HepG2 (cell line): Measurements from ENCODE around the gene CHDH. TPM values are rescaled to one million over a fixed set of nuclear protein-coding genes. Genes with fewer than 3 reads are reported as not detected.

Source experiments
- ATRX ChIP-seq: sonication (generic); formaldehyde crosslinking; IDR thresholded peaks from 2 replicates; pipeline ENCODE4 v1.4.0; 2020; ENCODE audit warnings: missing genetic modification reagents, borderline replicate concordance
- FIP1L1 ChIP-seq: fragments of 200-400 bp; formaldehyde crosslinking; IDR thresholded peaks from 2 replicates; pipeline ENCODE4 v1.6.1; 2018; ENCODE audit warnings: low read depth, mild to moderate bottlenecking, low read length, moderate library complexity, borderline replicate concordance; ENCODE audit not compliant: insufficient read depth
- KDM1A ChIP-seq: IDR thresholded peaks from 2 replicates; pipeline ENCODE4 v1.6.1; 2016; ENCODE audit warnings: missing compliant biosample characterization
- KDM6A ChIP-seq: IDR thresholded peaks from 2 replicates; pipeline ENCODE4 v1.6.1; 2016; ENCODE audit warnings: low read depth
- MBNL3 ChIP-seq: fragments of 250-450 bp; sonication (Bioruptor Pico); conservative IDR thresholded peaks from 2 replicates; pipeline ENCODE4 v1.8.0; 2022; ENCODE audit warnings: mild to moderate bottlenecking, inconsistent platforms
- MTA3 ChIP-seq: sonication (generic); formaldehyde crosslinking; IDR thresholded peaks from 2 replicates; pipeline ENCODE4 v1.4.0; 2020; ENCODE audit warnings: missing genetic modification reagents
- MTF1 ChIP-seq: sonication (generic); formaldehyde crosslinking; IDR thresholded peaks from 2 replicates; pipeline ENCODE4 v1.5.0; 2020; ENCODE audit warnings: missing genetic modification reagents
- REL ChIP-seq: sonication (generic); formaldehyde crosslinking; conservative IDR thresholded peaks from 2 replicates; pipeline ENCODE4 v1.8.0; 2022; ENCODE audit warnings: mild to moderate bottlenecking, missing genetic modification reagents, moderate library complexity
- SMAD9 ChIP-seq: sonication (generic); formaldehyde crosslinking; IDR thresholded peaks from 2 replicates; pipeline ENCODE4 v1.5.1; 2020; ENCODE audit warnings: mild to moderate bottlenecking, missing genetic modification reagents
- SP1 ChIP-seq, 2 experiments: fragments of 450-650 bp in 1 of 2; sonication (generic) in 1 of 2; formaldehyde crosslinking in 1 of 2; IDR thresholded peaks; 2 replicates each; pipeline versions ENCODE4 v1.4.0 to v1.6.1; 2016 to 2020; ENCODE audit warnings: missing genetic modification reagents in 1 of 2
- ZNF17 ChIP-seq: sonication (generic); formaldehyde crosslinking; IDR thresholded peaks from 2 replicates; pipeline ENCODE4 v1.5.0; 2020; ENCODE audit warnings: mild to moderate bottlenecking, missing genetic modification reagents
- ZNF225 ChIP-seq: sonication (generic); formaldehyde crosslinking; IDR thresholded peaks from 2 replicates; pipeline ENCODE4 v1.4.0; 2020; ENCODE audit warnings: mild to moderate bottlenecking, missing genetic modification reagents
- ZNF446 ChIP-seq: sonication (generic); formaldehyde crosslinking; IDR thresholded peaks from 2 replicates; pipeline ENCODE4 v1.5.0; 2020; ENCODE audit warnings: mild to moderate bottlenecking, missing genetic modification reagents
- ZNF660 ChIP-seq: sonication (generic); formaldehyde crosslinking; IDR thresholded peaks from 2 replicates; pipeline ENCODE4 v1.5.1; 2020; ENCODE audit warnings: mild to moderate bottlenecking, low read depth, missing genetic modification reagents, borderline replicate concordance
- ZNF781 ChIP-seq: sonication (generic); formaldehyde crosslinking; IDR thresholded peaks from 2 replicates; pipeline ENCODE4 v1.5.1; 2020; ENCODE audit warnings: borderline replicate concordance, mild to moderate bottlenecking, missing genetic modification reagents; ENCODE audit errors: not compliant biosample characterization
- polyA plus RNA-seq, 8 experiments: library from polyadenylated mRNA; depleted of rRNA in 3 of 8; stranded (reverse) in 7 of 8; unstranded in 1 of 8; fragments of >200 nt; fragmentation: Illumina TruSeq in 4 of 8; extraction: Trizol in 4 of 8; gene quantifications; 2 replicates each; pipeline versions ENCODE4 v1.2.1 to v1.2.3, GENCODE V29; 2011 to 2016; ENCODE audit warnings: low read depth in 4 of 8, missing spikeins in 1 of 8, mixed read lengths in 1 of 8; ENCODE audit not compliant: insufficient read depth in 1 of 8
- total RNA-seq, 5 experiments: library from RNA; depleted of rRNA; stranded (reverse); fragments of >200 nt; fragmentation: Illumina TruSeq; extraction: Trizol; gene quantifications; 2 replicates each; pipeline ENCODE4 v1.2.3, GENCODE V29; 2016; ENCODE audit warnings: low read depth in 1 of 5
- TF ChIP-seq, protein P1 (sequence below): sonication (generic); formaldehyde crosslinking; IDR thresholded peaks from 2 replicates; pipeline ENCODE4 v1.5.0; 2020; ENCODE audit warnings: mild to moderate bottlenecking, missing genetic modification reagents
- TF ChIP-seq, protein P2 (sequence below): sonication (generic); formaldehyde crosslinking; IDR thresholded peaks from 2 replicates; pipeline ENCODE4 v1.5.0; 2020; ENCODE audit warnings: mild to moderate bottlenecking, missing genetic modification reagents, moderate library complexity
- TF ChIP-seq, protein P3 (sequence below): sonication (generic); formaldehyde crosslinking; conservative IDR thresholded peaks from 2 replicates; pipeline ENCODE4 v1.4.0; 2020; ENCODE audit warnings: missing genetic modification reagents
- TF ChIP-seq, protein P4 (sequence below): sonication (generic); formaldehyde crosslinking; IDR thresholded peaks from 2 replicates; pipeline ENCODE4 v1.4.0; 2020; ENCODE audit warnings: missing genetic modification reagents

CHDH gene
- total and polyA plus RNA-seq, 2 of the 13 experiments (the other 11 are each of a cell fraction or from before 2014, with no cell fraction given) = 28.1 to 48.9 TPM

DNA sequence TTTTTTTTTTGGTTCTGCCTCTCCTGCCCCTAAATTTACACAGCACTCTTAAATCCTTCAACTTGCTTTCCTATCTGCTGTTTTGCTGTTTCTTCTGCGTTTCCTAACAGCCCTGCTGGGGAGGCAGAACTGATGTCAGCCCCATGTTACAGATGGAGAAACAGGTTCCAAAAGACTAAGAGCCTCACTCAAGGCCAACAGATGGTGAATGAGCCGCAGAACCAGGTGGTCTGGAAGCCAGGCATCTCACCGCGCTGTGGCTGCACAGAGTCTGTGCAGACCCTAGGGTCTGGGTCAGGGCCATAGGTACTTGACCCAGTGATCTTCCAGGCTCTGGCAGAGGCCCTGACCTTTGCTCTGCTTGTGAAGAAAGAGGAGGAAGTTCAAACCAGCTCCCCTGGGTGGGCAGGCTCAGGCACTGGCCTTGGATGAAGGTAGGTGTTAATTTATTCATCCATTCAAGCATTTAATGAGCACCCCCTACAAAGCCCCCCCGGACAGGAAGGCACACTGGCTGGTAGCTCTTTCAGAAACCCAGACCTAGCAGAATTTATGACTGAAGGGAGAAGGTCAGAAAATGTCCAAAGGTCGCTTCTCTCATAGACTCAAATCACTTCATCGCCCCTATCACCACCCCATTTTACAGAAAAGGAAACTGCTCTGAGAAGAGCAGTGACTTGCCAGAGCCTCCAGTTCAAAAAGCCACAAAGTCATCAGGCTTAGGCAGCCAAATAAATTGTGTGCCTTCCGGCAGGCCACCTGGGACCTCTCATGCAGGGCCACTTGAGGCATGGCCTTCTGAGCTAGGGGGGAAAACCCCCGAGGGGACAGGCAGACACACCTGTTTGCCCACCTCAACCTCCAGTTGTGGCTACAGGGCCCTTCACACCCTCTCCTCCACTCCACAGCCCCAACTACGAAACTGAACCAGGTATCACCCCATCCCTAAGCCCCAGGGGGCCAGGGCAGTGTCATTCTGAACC lies 2.7 kb downstream of the CHDH start (continued):
- TF ChIP-seq KDM1A (CRISPR knock-in tag) (0 out of 2 replicates have a peak, but pooled peaks have one; percentile 37), ZNF446 (peak; percentile 13; the same call in 1 of the 2 replicates), ZNF781 (no peak), SP1 (IDR thresholded peaks at IDR 0.05) (no peak), SP1 (CRISPR knock-in tag; IDR thresholded peaks at IDR 0.05) (no peak), ZNF17 (CRISPR knock-in tag) (no peak), MTF1 (CRISPR knock-in tag) (no peak), ZNF660 (CRISPR knock-in tag) (no peak), SMAD9 (CRISPR knock-in tag) (no peak), MBNL3 (CRISPR knock-in tag) (no peak), REL (CRISPR knock-in tag) (no peak), MTA3 (CRISPR knock-in tag) (no peak), ATRX (CRISPR knock-in tag) (no peak), KDM6A (0 out of 2 replicates have a peak, but pooled peaks have one; percentile 38), ZNF225 (CRISPR knock-in tag) (no peak), FIP1L1 (no peak)
- TF ChIP-seq, protein P1, sequence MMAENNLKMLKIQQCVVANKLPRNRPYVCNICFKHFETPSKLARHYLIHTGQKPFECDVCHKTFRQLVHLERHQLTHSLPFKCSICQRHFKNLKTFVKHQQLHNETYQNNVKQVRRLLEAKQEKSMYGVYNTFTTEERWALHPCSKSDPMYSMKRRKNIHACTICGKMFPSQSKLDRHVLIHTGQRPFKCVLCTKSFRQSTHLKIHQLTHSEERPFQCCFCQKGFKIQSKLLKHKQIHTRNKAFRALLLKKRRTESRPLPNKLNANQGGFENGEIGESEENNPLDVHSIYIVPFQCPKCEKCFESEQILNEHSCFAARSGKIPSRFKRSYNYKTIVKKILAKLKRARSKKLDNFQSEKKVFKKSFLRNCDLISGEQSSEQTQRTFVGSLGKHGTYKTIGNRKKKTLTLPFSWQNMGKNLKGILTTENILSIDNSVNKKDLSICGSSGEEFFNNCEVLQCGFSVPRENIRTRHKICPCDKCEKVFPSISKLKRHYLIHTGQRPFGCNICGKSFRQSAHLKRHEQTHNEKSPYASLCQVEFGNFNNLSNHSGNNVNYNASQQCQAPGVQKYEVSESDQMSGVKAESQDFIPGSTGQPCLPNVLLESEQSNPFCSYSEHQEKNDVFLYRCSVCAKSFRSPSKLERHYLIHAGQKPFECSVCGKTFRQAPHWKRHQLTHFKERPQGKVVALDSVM (CRISPR knock-in tag) = no peak
- TF ChIP-seq, protein P2, sequence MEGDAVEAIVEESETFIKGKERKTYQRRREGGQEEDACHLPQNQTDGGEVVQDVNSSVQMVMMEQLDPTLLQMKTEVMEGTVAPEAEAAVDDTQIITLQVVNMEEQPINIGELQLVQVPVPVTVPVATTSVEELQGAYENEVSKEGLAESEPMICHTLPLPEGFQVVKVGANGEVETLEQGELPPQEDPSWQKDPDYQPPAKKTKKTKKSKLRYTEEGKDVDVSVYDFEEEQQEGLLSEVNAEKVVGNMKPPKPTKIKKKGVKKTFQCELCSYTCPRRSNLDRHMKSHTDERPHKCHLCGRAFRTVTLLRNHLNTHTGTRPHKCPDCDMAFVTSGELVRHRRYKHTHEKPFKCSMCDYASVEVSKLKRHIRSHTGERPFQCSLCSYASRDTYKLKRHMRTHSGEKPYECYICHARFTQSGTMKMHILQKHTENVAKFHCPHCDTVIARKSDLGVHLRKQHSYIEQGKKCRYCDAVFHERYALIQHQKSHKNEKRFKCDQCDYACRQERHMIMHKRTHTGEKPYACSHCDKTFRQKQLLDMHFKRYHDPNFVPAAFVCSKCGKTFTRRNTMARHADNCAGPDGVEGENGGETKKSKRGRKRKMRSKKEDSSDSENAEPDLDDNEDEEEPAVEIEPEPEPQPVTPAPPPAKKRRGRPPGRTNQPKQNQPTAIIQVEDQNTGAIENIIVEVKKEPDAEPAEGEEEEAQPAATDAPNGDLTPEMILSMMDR (CRISPR knock-in tag) = no peak
- TF ChIP-seq, protein P3, sequence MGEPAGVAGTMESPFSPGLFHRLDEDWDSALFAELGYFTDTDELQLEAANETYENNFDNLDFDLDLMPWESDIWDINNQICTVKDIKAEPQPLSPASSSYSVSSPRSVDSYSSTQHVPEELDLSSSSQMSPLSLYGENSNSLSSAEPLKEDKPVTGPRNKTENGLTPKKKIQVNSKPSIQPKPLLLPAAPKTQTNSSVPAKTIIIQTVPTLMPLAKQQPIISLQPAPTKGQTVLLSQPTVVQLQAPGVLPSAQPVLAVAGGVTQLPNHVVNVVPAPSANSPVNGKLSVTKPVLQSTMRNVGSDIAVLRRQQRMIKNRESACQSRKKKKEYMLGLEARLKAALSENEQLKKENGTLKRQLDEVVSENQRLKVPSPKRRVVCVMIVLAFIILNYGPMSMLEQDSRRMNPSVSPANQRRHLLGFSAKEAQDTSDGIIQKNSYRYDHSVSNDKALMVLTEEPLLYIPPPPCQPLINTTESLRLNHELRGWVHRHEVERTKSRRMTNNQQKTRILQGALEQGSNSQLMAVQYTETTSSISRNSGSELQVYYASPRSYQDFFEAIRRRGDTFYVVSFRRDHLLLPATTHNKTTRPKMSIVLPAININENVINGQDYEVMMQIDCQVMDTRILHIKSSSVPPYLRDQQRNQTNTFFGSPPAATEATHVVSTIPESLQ (CRISPR knock-in tag) = no peak
- TF ChIP-seq, protein P4, sequence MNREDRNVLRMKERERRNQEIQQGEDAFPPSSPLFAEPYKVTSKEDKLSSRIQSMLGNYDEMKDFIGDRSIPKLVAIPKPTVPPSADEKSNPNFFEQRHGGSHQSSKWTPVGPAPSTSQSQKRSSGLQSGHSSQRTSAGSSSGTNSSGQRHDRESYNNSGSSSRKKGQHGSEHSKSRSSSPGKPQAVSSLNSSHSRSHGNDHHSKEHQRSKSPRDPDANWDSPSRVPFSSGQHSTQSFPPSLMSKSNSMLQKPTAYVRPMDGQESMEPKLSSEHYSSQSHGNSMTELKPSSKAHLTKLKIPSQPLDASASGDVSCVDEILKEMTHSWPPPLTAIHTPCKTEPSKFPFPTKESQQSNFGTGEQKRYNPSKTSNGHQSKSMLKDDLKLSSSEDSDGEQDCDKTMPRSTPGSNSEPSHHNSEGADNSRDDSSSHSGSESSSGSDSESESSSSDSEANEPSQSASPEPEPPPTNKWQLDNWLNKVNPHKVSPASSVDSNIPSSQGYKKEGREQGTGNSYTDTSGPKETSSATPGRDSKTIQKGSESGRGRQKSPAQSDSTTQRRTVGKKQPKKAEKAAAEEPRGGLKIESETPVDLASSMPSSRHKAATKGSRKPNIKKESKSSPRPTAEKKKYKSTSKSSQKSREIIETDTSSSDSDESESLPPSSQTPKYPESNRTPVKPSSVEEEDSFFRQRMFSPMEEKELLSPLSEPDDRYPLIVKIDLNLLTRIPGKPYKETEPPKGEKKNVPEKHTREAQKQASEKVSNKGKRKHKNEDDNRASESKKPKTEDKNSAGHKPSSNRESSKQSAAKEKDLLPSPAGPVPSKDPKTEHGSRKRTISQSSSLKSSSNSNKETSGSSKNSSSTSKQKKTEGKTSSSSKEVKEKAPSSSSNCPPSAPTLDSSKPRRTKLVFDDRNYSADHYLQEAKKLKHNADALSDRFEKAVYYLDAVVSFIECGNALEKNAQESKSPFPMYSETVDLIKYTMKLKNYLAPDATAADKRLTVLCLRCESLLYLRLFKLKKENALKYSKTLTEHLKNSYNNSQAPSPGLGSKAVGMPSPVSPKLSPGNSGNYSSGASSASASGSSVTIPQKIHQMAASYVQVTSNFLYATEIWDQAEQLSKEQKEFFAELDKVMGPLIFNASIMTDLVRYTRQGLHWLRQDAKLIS (CRISPR knock-in tag) = peak; percentile 54; the same call in 1 of the 2 replicates
